Liver (tissue), 9 donors: ENCODE results near the gene NUP50. TPM values are rescaled to one million over a fixed set of nuclear protein-coding genes. Genes with fewer than 3 reads are reported as not detected.
A peak's percentile ranks its signal among the peaks of the same experiment; 100 is the strongest.

ENCODE experiments used
- DNase-seq: peaks from one replicate; pipeline ENCODE4 v3.0.0-alpha.2; 2017; ENCODE audit warnings: low spot score
- H3K27ac ChIP-seq, 2 donors: one replicate each; pipeline ENCODE4 v1.7.0; 2013; ENCODE audit warnings: inconsistent platforms in 2 of 2, low read length in 2 of 2, control low read depth in 1 of 2, low read depth in 1 of 2, mild to moderate bottlenecking in 1 of 2
- H3K27me3 ChIP-seq, 4 donors: one replicate each; pipeline versions ENCODE4 v1.6.1 to v1.7.0; 2013; ENCODE audit warnings: low read length in 3 of 4, inconsistent platforms in 1 of 4, mild to moderate bottlenecking in 1 of 4, moderate library complexity in 1 of 4; ENCODE audit not compliant: control insufficient read depth in 4 of 4, insufficient read depth in 4 of 4
- H3K36me3 ChIP-seq, 4 donors: one replicate each; pipeline versions ENCODE4 v1.6.1 to v1.7.0; 2013; ENCODE audit warnings: low read length in 3 of 4, mild to moderate bottlenecking in 3 of 4, low read depth in 1 of 4, moderate library complexity in 1 of 4; ENCODE audit not compliant: control insufficient read depth in 4 of 4, insufficient read depth in 3 of 4
- H3K4me1 ChIP-seq, 4 donors: one replicate each; pipeline versions ENCODE4 v1.6.1 to v1.7.0; 2013; ENCODE audit warnings: low read length in 3 of 4, mild to moderate bottlenecking in 3 of 4, moderate library complexity in 1 of 4; ENCODE audit not compliant: control insufficient read depth in 4 of 4, insufficient read depth in 4 of 4
- H3K4me3 ChIP-seq, 3 donors: one replicate each; pipeline versions ENCODE4 v1.6.1 to v1.7.0; 2013; ENCODE audit warnings: low read length in 3 of 3, control low read depth in 1 of 3, low read depth in 1 of 3, mild to moderate bottlenecking in 1 of 3
- H3K9ac ChIP-seq, 2 donors: one replicate each; pipeline ENCODE4 v1.7.0; 2013; ENCODE audit warnings: low read length in 2 of 2, mild to moderate bottlenecking in 2 of 2, moderate library complexity in 2 of 2, control low read depth in 1 of 2, low read depth in 1 of 2
- H3K9me3 ChIP-seq, 4 donors: one replicate each; pipeline versions ENCODE4 v1.6.1 to v1.7.0; 2013; ENCODE audit warnings: low read length in 3 of 4; ENCODE audit not compliant: control insufficient read depth in 4 of 4
- CTCF ChIP-seq: fragments of 150-350 bp; IDR thresholded peaks from 2 replicates; pipeline ENCODE4 v1.5.1; 2017; ENCODE audit warnings: improper control_type of control experiment, low read depth, low read length; ENCODE audit not compliant: missing input control
- EGR1 ChIP-seq, 2 donors: IDR thresholded peaks; 2 replicates each; pipeline ENCODE4 v1.6.1; 2016 to 2018; ENCODE audit warnings: antibody characterized with exemption in 2 of 2, low read depth in 2 of 2
- FOXA1 ChIP-seq: IDR thresholded peaks from 2 replicates; pipeline ENCODE4 v1.6.1; 2016; ENCODE audit warnings: antibody characterized with exemption
- FOXA2 ChIP-seq: IDR thresholded peaks from 2 replicates; pipeline ENCODE4 v1.6.1; 2016; ENCODE audit warnings: antibody characterized with exemption
- GABPA ChIP-seq, 2 donors: IDR thresholded peaks in 1 of 2; conservative IDR thresholded peaks in 1 of 2; 2 replicates each; pipeline ENCODE4 v1.6.1; 2016; ENCODE audit warnings: antibody characterized with exemption in 2 of 2, mild to moderate bottlenecking in 1 of 2, moderate library complexity in 1 of 2
- HNF4A ChIP-seq, 2 donors: conservative IDR thresholded peaks; 2 replicates each; pipeline ENCODE4 v1.6.1; 2016; ENCODE audit warnings: antibody characterized with exemption in 2 of 2, mild to moderate bottlenecking in 2 of 2
- HNF4G ChIP-seq: IDR thresholded peaks from 2 replicates; pipeline ENCODE4 v1.6.1; 2016; ENCODE audit warnings: antibody characterized with exemption
- JUND ChIP-seq, 2 donors: IDR thresholded peaks; 2 replicates each; pipeline ENCODE4 v1.6.1; 2016; ENCODE audit warnings: antibody characterized with exemption in 2 of 2
- NR2F2 ChIP-seq: IDR thresholded peaks from 2 replicates; pipeline ENCODE4 v1.6.1; 2016; ENCODE audit warnings: antibody characterized with exemption
- RAD21 ChIP-seq, 2 donors: IDR thresholded peaks; 2 replicates each; pipeline ENCODE4 v1.6.1; 2016; ENCODE audit warnings: antibody characterized with exemption in 2 of 2, mild to moderate bottlenecking in 2 of 2
- RXRA ChIP-seq, 2 donors: IDR thresholded peaks; 2 replicates each; pipeline ENCODE4 v1.6.1; 2017 to 2018; ENCODE audit warnings: antibody characterized with exemption in 2 of 2, mild to moderate bottlenecking in 1 of 2
- SP1 ChIP-seq: IDR thresholded peaks from 2 replicates; pipeline ENCODE4 v1.6.1; 2018; ENCODE audit warnings: antibody characterized with exemption, mild to moderate bottlenecking
- TAF1 ChIP-seq: conservative IDR thresholded peaks from 2 replicates; pipeline ENCODE4 v1.6.1; 2016; ENCODE audit warnings: antibody characterized with exemption, mild to moderate bottlenecking
- YY1 ChIP-seq: IDR thresholded peaks from 2 replicates; pipeline ENCODE4 v1.6.1; 2016; ENCODE audit warnings: antibody characterized with exemption, mild to moderate bottlenecking
- ZBTB33 ChIP-seq: IDR thresholded peaks from 2 replicates; pipeline ENCODE4 v1.6.1; 2016; ENCODE audit warnings: antibody characterized with exemption
- WGBS: extraction: QIAGEN DNeasy Blood & Tissue Kit; methylation state at CpG from one replicate; pipeline ENCODE4 v1.1.7; 2013; 5-methylcytosine and 5-hydroxymethylcytosine counted together
- polyA plus RNA-seq, 2 donors: library from polyadenylated mRNA; stranded (reverse) in 1 of 2; unstranded in 1 of 2; fragments of 200-250 nt in 1 of 2; fragments of >200 nt in 1 of 2; fragmentation: Nextera tagmentation in 1 of 2; extraction: Ambion mirVana in 1 of 2; gene quantifications; one replicate each; pipeline versions ENCODE4 v1.2.1 to v1.2.3, GENCODE V29; 2013 to 2015
- total RNA-seq, 2 donors: library from RNA; depleted of rRNA; stranded (reverse); fragments of >200 nt; gene quantifications; one replicate each; pipeline ENCODE4 v1.2.3, GENCODE V29; 2014
- TF ChIP-seq, protein P1 (sequence below): IDR thresholded peaks from 2 replicates; pipeline ENCODE4 v1.6.1; 2016; ENCODE audit warnings: antibody characterized with exemption, mild to moderate bottlenecking
- TF ChIP-seq, protein P2 (sequence below): IDR thresholded peaks from 2 replicates; pipeline ENCODE4 v1.6.1; 2016; ENCODE audit warnings: antibody characterized with exemption
- TF ChIP-seq, protein P3 (sequence below): IDR thresholded peaks from 2 replicates; pipeline ENCODE4 v1.6.1; 2016; ENCODE audit warnings: antibody characterized with exemption
- donor health status: healthy.
- donor health status: healthy.
- donor health status: healthy.
- donor health status: healthy.
- donor health status: healthy.

NUP50 gene
- total RNA-seq (10 to 100 TPM; 32.7 to 48.2 TPM), polyA plus RNA-seq (10 to 100 TPM in 1 of 2 donors, 1 to 10 TPM in 1; 8.7 to 17.0 TPM)

GRCh38 chr22:45163451-45164269, at the start of gene NUP50:
Gene NUP50, plus strand, starts transcription at chr22:45163925. Its CDS starts 4,253 bp downstream, at chr22:45168178.
- H3K9ac ChIP-seq = peak within 1 kb of the TSS; percentile 79 to 87
- H3K4me1 ChIP-seq = peaks cover 7 to 14% (median 11%) of the 10 kb centered on the region in 4 donors
- peak within 1 kb of the TSS; percentile 72 to 95 for H3K27ac ChIP-seq
- no peaks in the 10 kb centered on the region for H3K9me3 ChIP-seq
- peaks cover 0 to 9% (median 4%) of the 10 kb centered on the region in 4 donors for H3K36me3 ChIP-seq
- DNase-seq = peak; percentile 94
- TF ChIP-seq CTCF (no peak), YY1 (peak; percentile 97), HNF4A (conservative IDR thresholded peaks at IDR 0.05) (no peak), SP1 (no peak), RXRA (IDR thresholded peaks at IDR 0.05) (peak in 1 of 2 donors; percentile 18), TAF1 (no peak), FOXA1 (peak; percentile 21), RAD21 (IDR thresholded peaks at IDR 0.05) (peak in 1 of 2 donors; percentile 24), NR2F2 (no peak), GABPA (IDR thresholded peaks at IDR 0.05 in 1 of 2, conservative IDR thresholded peaks at IDR 0.05 in 1 of 2) (peak in 1 of 2 donors; percentile 84), ZBTB33 (peak; percentile 40), EGR1 (IDR thresholded peaks at IDR 0.05; ENCODE audit: low read depth in 2 of 2) (no peak), FOXA2 (no peak), HNF4G (no peak), JUND (IDR thresholded peaks at IDR 0.05) (no peak)
- TF ChIP-seq, protein P1, sequence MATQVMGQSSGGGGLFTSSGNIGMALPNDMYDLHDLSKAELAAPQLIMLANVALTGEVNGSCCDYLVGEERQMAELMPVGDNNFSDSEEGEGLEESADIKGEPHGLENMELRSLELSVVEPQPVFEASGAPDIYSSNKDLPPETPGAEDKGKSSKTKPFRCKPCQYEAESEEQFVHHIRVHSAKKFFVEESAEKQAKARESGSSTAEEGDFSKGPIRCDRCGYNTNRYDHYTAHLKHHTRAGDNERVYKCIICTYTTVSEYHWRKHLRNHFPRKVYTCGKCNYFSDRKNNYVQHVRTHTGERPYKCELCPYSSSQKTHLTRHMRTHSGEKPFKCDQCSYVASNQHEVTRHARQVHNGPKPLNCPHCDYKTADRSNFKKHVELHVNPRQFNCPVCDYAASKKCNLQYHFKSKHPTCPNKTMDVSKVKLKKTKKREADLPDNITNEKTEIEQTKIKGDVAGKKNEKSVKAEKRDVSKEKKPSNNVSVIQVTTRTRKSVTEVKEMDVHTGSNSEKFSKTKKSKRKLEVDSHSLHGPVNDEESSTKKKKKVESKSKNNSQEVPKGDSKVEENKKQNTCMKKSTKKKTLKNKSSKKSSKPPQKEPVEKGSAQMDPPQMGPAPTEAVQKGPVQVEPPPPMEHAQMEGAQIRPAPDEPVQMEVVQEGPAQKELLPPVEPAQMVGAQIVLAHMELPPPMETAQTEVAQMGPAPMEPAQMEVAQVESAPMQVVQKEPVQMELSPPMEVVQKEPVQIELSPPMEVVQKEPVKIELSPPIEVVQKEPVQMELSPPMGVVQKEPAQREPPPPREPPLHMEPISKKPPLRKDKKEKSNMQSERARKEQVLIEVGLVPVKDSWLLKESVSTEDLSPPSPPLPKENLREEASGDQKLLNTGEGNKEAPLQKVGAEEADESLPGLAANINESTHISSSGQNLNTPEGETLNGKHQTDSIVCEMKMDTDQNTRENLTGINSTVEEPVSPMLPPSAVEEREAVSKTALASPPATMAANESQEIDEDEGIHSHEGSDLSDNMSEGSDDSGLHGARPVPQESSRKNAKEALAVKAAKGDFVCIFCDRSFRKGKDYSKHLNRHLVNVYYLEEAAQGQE = no peak
- TF ChIP-seq, protein P2, sequence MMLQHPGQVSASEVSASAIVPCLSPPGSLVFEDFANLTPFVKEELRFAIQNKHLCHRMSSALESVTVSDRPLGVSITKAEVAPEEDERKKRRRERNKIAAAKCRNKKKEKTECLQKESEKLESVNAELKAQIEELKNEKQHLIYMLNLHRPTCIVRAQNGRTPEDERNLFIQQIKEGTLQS = no peak
- TF ChIP-seq, protein P3, sequence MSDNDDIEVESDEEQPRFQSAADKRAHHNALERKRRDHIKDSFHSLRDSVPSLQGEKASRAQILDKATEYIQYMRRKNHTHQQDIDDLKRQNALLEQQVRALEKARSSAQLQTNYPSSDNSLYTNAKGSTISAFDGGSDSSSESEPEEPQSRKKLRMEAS = peak; percentile 53
- H3K4me3 ChIP-seq = peak within 1 kb of the TSS; percentile 71 to 97 (median 93)
- WGBS = under 1% methylated on average over 100 of the region's 100 CpGs
- H3K27me3 ChIP-seq = no peaks in the 10 kb centered on the region
